ENCODE results near the gene OTOF.

DNA sequence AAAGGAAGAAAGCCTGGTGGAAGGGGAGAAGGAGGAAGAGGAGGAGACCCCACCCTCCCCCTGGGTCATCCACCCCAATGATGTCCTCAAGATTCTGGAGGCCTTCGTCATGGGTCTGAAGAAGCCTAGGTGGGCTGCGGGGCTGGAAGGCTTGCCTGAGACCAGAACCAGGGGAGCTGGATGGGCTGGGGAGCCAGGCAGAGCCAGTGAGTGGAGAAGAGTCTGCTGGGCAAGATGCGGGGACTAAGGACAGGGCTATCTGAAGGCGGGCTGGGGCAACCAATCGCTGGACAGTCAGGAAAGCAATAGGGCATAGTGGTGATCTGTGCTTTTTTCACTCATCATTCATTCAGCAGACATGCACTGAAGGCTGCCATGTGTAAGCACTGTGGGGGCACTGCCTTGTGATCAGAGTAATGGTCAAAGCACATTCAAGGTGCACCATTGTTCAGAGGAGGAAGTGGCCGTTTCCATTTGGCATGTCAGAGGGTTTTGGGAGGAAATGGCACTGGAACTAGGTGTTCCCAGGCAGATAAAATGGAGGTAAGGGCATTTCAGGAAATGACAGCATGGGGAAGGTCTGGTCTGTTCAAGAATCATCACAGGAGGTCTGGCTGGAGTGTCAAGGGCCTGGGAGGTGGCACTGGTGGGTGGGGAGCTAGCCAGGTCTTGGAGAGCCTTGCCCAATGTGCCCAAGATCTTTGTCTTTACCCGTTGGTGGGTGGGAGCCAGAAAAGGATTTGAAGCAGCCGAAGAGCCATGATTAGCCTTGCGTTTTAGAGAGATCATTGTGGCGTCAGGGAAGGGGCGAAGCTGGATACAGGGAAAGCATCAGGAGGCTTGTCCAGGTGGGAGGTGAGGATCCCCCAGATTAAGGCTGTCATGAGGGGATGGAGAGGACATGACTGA is 24.2 kb downstream of the OTOF start:
- TF ChIP-seq CTCF (IDR thresholded peaks at IDR 0.05) (no peak), POLR2A (IDR thresholded peaks at IDR 0.05) (no peak)
